ENCODE measurements around the gene ZNF273.

ZNF273 gene

GRCh38 chr7:64873155-64873500 lies 29.9 kb upstream of the ZNF273 start:
- no peak for DNase-seq
- TF ChIP-seq GATA1 (IDR thresholded peaks at IDR 0.05; ENCODE audit: low read depth, low read length): no peak
- no peak for TF ChIP-seq POLR2A (IDR thresholded peaks at IDR 0.05; ENCODE audit: low read length)

- no peak for TF ChIP-seq GATA1 (IDR thresholded peaks at IDR 0.05; ENCODE audit: low read depth, low read length)
- no peak for TF ChIP-seq POLR2A (IDR thresholded peaks at IDR 0.05; ENCODE audit: low read length)
These were observed 29.6 kb upstream of the ZNF273 start for GRCh38 chr7:64873517-64873916.

DNA sequence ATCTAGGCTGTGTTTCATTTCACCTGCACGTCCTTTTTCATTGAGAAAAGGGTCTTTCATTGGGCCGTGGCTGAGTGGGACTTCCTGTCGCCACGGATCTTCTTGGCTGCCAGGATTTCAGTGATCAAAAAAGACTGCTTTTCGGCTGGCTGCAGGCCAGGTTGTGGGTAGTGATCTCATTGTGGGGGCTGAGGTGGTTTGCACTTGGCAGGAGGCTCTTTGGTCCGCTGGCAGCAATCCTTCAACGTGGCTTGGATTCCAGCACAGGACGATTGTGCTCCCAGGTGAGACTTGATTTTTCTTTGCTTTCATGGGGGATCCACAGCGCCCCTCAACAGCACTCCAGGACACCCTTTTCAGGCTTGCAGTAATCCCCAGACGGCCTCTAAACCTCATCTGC lies 29.0 kb upstream of the ZNF273 start:
- DNase-seq: no peak
- TF ChIP-seq GATA1 (IDR thresholded peaks at IDR 0.05; ENCODE audit: low read depth, low read length) (no peak), POLR2A (IDR thresholded peaks at IDR 0.05; ENCODE audit: low read length) (no peak)

More at GRCh38 chr7:64873517-64873916, 29.6 kb upstream of the ZNF273 start:
- no peak for DNase-seq

GRCh38 chr7:64874562-64875250 lies 28.4 kb upstream of the ZNF273 start:
- DNase-seq: no peak
- TF ChIP-seq POLR2A (IDR thresholded peaks at IDR 0.05; ENCODE audit: low read length): no peak
- no peak for TF ChIP-seq GATA1 (IDR thresholded peaks at IDR 0.05; ENCODE audit: low read depth, low read length)

- no peak for DNase-seq
- TF ChIP-seq GATA1 (IDR thresholded peaks at IDR 0.05; ENCODE audit: low read depth, low read length) (no peak), POLR2A (IDR thresholded peaks at IDR 0.05; ENCODE audit: low read length) (no peak)
These were observed 27.8 kb upstream of the ZNF273 start for GRCh38 chr7:64875258-64875657.

GRCh38 chr7:64875658-64876406 lies 27.2 kb upstream of the ZNF273 start:
- no peak for TF ChIP-seq POLR2A (IDR thresholded peaks at IDR 0.05; ENCODE audit: low read length)
- no peak for TF ChIP-seq GATA1 (IDR thresholded peaks at IDR 0.05; ENCODE audit: low read depth, low read length)
- DNase-seq: no peak

DNA sequence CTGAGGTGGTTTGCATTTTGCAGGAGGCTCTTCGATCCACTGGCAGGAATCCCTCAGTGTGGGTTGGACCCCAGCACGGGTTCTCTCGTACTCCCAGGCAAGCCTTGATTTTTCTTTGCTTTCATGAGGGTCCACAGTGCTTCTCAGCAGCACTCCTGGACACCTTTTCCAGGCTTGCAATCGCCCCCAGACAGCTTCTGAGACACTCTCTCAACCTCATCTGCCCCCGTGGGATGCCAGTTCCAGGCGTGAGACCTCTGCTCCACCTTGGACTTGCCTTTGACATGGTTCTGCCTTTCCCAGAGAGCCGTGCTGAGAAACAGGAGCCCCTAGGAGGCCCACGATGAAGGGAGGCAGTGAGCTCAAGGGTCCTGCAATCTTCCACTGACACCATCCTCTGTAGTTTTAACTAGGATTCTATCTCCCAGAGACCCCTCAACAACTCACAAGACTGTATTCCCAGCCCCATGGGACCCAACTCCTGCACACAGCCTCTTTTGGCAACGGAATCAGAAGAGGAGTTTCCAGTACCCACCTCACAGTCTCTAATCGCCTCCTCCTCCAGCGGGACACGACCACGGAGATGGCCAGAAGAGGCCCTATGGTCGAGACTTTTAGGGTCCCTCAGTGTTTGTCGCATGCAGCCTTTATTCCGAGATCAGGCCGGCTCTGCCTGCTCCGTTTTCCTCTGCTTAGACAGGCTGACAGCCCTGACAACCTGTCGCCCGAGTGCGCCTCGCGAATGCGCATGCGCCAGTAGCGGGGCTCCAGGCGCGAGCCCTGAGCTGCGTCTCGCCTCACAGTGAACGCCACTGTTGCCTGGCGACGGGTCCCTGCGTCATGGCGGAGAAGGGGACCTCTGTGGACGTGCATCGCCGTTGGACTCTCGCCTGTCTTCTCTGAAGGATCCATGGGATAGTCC lies 26.0 kb upstream of the ZNF273 start:
- TF ChIP-seq GATA1 (IDR thresholded peaks at IDR 0.05; ENCODE audit: low read depth, low read length) (no peak), POLR2A (IDR thresholded peaks at IDR 0.05; ENCODE audit: low read length) (no peak)
- peak; percentile 70 to 72 for DNase-seq

- DNase-seq: no peak
- TF ChIP-seq GATA1 (IDR thresholded peaks at IDR 0.05; ENCODE audit: low read depth, low read length): no peak
- no peak for TF ChIP-seq POLR2A (IDR thresholded peaks at IDR 0.05; ENCODE audit: low read length)
These were observed 25.1 kb upstream of the ZNF273 start for GRCh38 chr7:64877714-64878610.

- no peak for DNase-seq
- TF ChIP-seq POLR2A (IDR thresholded peaks at IDR 0.05; ENCODE audit: low read length): no peak
- no peak for TF ChIP-seq GATA1 (IDR thresholded peaks at IDR 0.05; ENCODE audit: low read depth, low read length)
These were observed 24.4 kb upstream of the ZNF273 start for GRCh38 chr7:64878684-64879083.

DNA sequence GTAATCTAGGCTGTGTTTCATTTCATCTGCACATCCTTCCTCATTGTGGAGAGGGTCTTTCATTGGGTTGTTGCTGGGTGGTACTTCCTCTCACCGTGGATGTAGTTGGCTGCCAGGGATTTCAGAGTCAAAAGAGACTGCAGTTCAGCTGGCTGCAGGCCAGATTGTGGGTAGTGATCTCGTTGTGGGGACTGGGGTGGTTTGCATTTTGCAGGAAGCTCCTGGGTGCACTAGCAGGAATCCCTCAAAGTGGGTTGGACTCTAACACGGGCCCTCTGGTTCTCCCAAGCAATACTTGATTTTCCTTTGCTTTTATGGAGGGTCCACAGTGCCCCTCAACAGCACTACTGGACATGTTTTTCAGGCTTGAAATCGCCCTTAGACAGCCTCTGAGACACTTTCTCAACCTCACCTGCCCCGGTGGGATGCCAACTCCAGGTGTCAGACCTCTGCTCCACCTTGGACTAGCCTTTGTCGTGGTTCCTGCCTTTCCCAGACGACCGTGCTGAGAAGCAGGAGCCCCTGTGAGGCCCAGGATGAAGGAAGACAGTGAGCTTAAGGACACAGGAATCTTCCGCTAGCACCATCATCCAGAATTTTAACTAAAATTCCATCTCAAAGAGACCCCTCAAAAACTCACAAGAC lies 23.9 kb upstream of the ZNF273 start:
- no peak for DNase-seq

DNA sequence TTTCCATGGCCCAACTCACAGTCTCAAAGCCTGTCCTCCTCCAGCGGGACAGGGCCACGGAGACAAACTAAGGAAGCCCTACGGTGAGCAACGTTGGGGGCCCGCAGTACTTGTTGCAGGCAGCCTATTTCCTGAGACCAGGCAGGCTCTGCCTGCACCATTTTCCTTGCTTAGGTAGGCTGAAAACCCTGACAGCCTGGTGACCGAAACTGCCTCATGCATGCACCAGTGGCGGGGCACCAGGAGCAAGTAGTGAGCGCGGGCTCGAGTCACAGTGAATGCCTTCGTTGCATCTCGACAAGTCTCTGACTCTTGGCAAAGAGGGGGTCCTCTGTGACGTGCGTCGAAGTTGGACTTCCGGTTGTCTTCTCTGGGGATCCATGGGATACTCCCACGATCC lies 23.3 kb upstream of the ZNF273 start:
- TF ChIP-seq GATA1 (IDR thresholded peaks at IDR 0.05; ENCODE audit: low read depth, low read length) (no peak), POLR2A (IDR thresholded peaks at IDR 0.05; ENCODE audit: low read length) (no peak)

More for the DNA sequence above, 23.9 kb upstream of the ZNF273 start:
- no peak for TF ChIP-seq GATA1 (IDR thresholded peaks at IDR 0.05; ENCODE audit: low read depth, low read length)
- TF ChIP-seq POLR2A (IDR thresholded peaks at IDR 0.05; ENCODE audit: low read length): no peak

More for the DNA sequence above, 23.3 kb upstream of the ZNF273 start:
- no peak for DNase-seq

All from erythroblast (primary cell).